ENCODE results near the gene PAX7. TPM values are rescaled to one million over a fixed set of nuclear protein-coding genes. Genes with fewer than 3 reads are reported as not detected.

The PAX7 gene
- total RNA-seq, 3 donors from 2014 or later (not counting 1 experiment from before 2014, with no cell fraction given) = not detected

DNA sequence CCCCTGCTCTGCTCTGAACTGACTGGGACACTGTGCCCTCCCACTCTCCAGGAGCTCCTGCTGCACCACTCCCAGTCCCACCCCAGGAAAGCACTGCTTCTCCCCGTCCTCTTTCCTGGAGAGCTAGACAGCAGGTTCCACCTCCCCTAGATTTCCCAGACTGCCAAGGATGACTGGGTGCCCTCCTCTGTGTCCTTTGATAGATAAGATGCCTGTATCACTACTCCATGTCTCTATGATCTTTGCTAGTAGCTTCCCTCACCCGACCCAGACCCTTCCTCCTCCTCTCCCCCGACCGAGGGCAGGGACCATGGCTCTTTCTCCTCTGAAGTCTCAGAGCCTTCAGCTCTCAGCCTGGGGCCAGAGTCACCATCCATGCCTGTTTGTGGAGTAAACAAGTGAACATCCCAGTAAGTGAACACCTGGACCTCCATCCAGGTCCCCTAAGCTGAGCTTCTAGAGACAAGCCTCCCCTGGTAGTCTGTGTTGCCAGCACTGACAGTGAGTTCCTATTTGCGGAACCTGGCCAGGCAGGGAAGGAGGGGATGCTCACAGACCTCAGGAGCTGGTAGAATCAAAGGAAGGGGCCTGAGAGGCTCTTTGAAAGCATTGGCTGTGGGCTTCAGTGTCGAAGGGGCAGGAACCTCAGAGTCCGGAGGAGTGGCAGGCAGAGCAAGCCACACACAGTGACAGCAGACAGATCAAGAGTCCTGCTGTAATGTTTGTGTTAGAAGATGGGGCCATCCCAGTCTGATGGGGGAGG is 104.0 kb downstream of the PAX7 start:
- H3K4me3 Mint-ChIP-seq = no peak overlapping the region
- no peak overlapping the region for H3K27ac Mint-ChIP-seq
- H3K4me1 Mint-ChIP-seq = no peaks in the 10 kb centered on the region
- Histone ChIP-seq H3K27me3 (ENCODE audit: control insufficient read depth, insufficient read depth, low read length) (no peaks in the 10 kb centered on the region), H3K36me3 (ENCODE audit: control insufficient read depth, insufficient read depth, low read length) (no peaks in the 10 kb centered on the region), H3K4me1 (ENCODE audit: control insufficient read depth, insufficient read depth, low read length) (no peaks in the 10 kb centered on the region), H3K9me3 (ENCODE audit: control insufficient read depth, insufficient read depth, low read length) (no peaks in the 10 kb centered on the region), H3K4me3 (ENCODE audit: low read length) (no peak overlapping the region), H3K27ac (ENCODE audit: low read length) (no peak overlapping the region)
- 63% methylated on average over 7 of the region's 7 CpGs for WGBS (ENCODE audit: insufficient coverage)
- H3K36me3 Mint-ChIP-seq = no peaks in the 10 kb centered on the region
- intact Hi-C loops (cut with micrococcal nuclease) = no loop called here
- DNase-seq (no peak), ATAC-seq (no peak)
- TF ChIP-seq, protein P1, sequence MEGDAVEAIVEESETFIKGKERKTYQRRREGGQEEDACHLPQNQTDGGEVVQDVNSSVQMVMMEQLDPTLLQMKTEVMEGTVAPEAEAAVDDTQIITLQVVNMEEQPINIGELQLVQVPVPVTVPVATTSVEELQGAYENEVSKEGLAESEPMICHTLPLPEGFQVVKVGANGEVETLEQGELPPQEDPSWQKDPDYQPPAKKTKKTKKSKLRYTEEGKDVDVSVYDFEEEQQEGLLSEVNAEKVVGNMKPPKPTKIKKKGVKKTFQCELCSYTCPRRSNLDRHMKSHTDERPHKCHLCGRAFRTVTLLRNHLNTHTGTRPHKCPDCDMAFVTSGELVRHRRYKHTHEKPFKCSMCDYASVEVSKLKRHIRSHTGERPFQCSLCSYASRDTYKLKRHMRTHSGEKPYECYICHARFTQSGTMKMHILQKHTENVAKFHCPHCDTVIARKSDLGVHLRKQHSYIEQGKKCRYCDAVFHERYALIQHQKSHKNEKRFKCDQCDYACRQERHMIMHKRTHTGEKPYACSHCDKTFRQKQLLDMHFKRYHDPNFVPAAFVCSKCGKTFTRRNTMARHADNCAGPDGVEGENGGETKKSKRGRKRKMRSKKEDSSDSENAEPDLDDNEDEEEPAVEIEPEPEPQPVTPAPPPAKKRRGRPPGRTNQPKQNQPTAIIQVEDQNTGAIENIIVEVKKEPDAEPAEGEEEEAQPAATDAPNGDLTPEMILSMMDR (IDR thresholded peaks at IDR 0.05) = no peak
- H3K27me3 Mint-ChIP-seq (ENCODE audit: low read depth in 2 of 2) = peaks cover 22 to 24% of the 10 kb centered on the region in 2 donors
- H3K9me3 Mint-ChIP-seq = no peaks in the 10 kb centered on the region

- peaks cover 21 to 22% of the 10 kb centered on the region in 2 donors for H3K27me3 Mint-ChIP-seq (ENCODE audit: low read depth in 2 of 2)
- WGBS (ENCODE audit: insufficient coverage) = 84% methylated on average over 22 of the region's 22 CpGs
- Histone ChIP-seq H3K4me1 (ENCODE audit: control insufficient read depth, insufficient read depth, low read length) (no peaks in the 10 kb centered on the region), H3K27ac (ENCODE audit: low read length) (no peak overlapping the region), H3K9me3 (ENCODE audit: control insufficient read depth, insufficient read depth, low read length) (no peaks in the 10 kb centered on the region), H3K27me3 (ENCODE audit: control insufficient read depth, insufficient read depth, low read length) (no peaks in the 10 kb centered on the region), H3K36me3 (ENCODE audit: control insufficient read depth, insufficient read depth, low read length) (no peaks in the 10 kb centered on the region), H3K4me3 (ENCODE audit: low read length) (no peak overlapping the region)
- no peak for DNase-seq
- intact Hi-C loops (cut with micrococcal nuclease) = no loop called here
- no peaks in the 10 kb centered on the region for H3K36me3 Mint-ChIP-seq
- no peak for ATAC-seq
- no peak overlapping the region for H3K27ac Mint-ChIP-seq
- no peaks in the 10 kb centered on the region for H3K9me3 Mint-ChIP-seq
- no peak overlapping the region for H3K4me3 Mint-ChIP-seq
- TF ChIP-seq, protein P1 (IDR thresholded peaks at IDR 0.05) = no peak
- no peaks in the 10 kb centered on the region for H3K4me1 Mint-ChIP-seq
Measured at GRCh38 chr1:18735224-18735997, 104.8 kb downstream of the PAX7 start.

GRCh38 chr1:18736958-18737357 is 106.3 kb downstream of the PAX7 start:
- H3K27me3 ChIP-seq (ENCODE audit: control insufficient read depth, insufficient read depth, low read length) = no peaks in the 10 kb centered on the region
- DNase-seq (no peak), ATAC-seq (no peak)
- H3K36me3 ChIP-seq (ENCODE audit: control insufficient read depth, insufficient read depth, low read length) = no peaks in the 10 kb centered on the region
- intact Hi-C loops (cut with micrococcal nuclease) = no loop called here
- H3K27ac ChIP-seq (ENCODE audit: low read length) = no peak overlapping the region
- H3K4me1 ChIP-seq (ENCODE audit: control insufficient read depth, insufficient read depth, low read length) = no peaks in the 10 kb centered on the region
- H3K4me3 ChIP-seq (ENCODE audit: low read length) = no peak overlapping the region
- TF ChIP-seq, protein P1 (IDR thresholded peaks at IDR 0.05) = no peak
- H3K4me1 Mint-ChIP-seq = no peaks in the 10 kb centered on the region
- no peaks in the 10 kb centered on the region for H3K9me3 ChIP-seq (ENCODE audit: control insufficient read depth, insufficient read depth, low read length)
- no peaks in the 10 kb centered on the region for H3K9me3 Mint-ChIP-seq
- 77% methylated on average over 6 of the region's 6 CpGs for WGBS (ENCODE audit: insufficient coverage)
- no peaks in the 10 kb centered on the region for H3K36me3 Mint-ChIP-seq
- no peak overlapping the region for H3K4me3 Mint-ChIP-seq
- H3K27me3 Mint-ChIP-seq (ENCODE audit: low read depth in 2 of 2) = peaks cover 18 to 19% of the 10 kb centered on the region in 2 donors
- H3K27ac Mint-ChIP-seq = no peak overlapping the region
